Astrocyte (in vitro differentiated cells and primary cell): ENCODE data around the gene FGF22. TPM values are rescaled to one million over a fixed set of nuclear protein-coding genes. Genes with fewer than 3 reads are reported as not detected.

Source experiments
- DNase-seq: peaks from one replicate; pipeline ENCODE4 v3.0.0-alpha.2; 2010; ENCODE audit warnings: low read depth
- FAIRE-seq: peaks from 2 replicates; lab custom pipeline; 2011; peaks lifted over from hg19 to GRCh38; lab: Jason Lieb, UNC
- H2AFZ ChIP-seq: 2 replicates; pipeline ENCODE4 v1.6.0; 2012; ENCODE audit warnings: low read depth, low read length, inconsistent platforms
- H3K27ac ChIP-seq: 2 replicates; pipeline ENCODE4 v1.5.1; 2011; ENCODE audit warnings: low read depth, low read length, inconsistent platforms
- H3K27me3 ChIP-seq: 2 replicates; pipeline ENCODE4 v1.6.0; 2011; ENCODE audit warnings: low read length, inconsistent platforms; ENCODE audit not compliant: insufficient read depth
- H3K36me3 ChIP-seq: 2 replicates; pipeline ENCODE4 v1.5.1; 2011; ENCODE audit warnings: low read length, inconsistent platforms; ENCODE audit not compliant: insufficient read depth
- H3K4me1 ChIP-seq: 2 replicates; pipeline ENCODE4 v1.5.1; 2011; ENCODE audit warnings: low read length, inconsistent platforms; ENCODE audit not compliant: insufficient read depth
- H3K4me2 ChIP-seq: 2 replicates; pipeline ENCODE4 v1.6.0; 2012; ENCODE audit warnings: low read length, inconsistent platforms
- H3K4me3 ChIP-seq: 2 replicates; pipeline ENCODE4 v1.5.1; 2011; ENCODE audit warnings: low read depth, mild to moderate bottlenecking, low read length, inconsistent platforms; ENCODE audit not compliant: insufficient read depth
- H3K79me2 ChIP-seq: 2 replicates; pipeline ENCODE4 v1.6.0; 2012; ENCODE audit warnings: mild to moderate bottlenecking, low read length, inconsistent platforms; ENCODE audit not compliant: insufficient read depth
- H3K9ac ChIP-seq: 2 replicates; pipeline ENCODE4 v1.6.0; 2012; ENCODE audit warnings: mild to moderate bottlenecking, low read length, inconsistent platforms
- H3K9me3 ChIP-seq: 2 replicates; pipeline ENCODE4 v1.5.1; 2012; ENCODE audit warnings: low read depth, mild to moderate bottlenecking, low read length, inconsistent platforms; ENCODE audit not compliant: insufficient read depth
- H4K20me1 ChIP-seq: 2 replicates; pipeline ENCODE4 v1.6.0; 2012; ENCODE audit warnings: low read length, inconsistent platforms; ENCODE audit not compliant: insufficient read depth
- H3K27ac Mint-ChIP-seq: one replicate; pipeline ENCODE4 v1.8.0; 2021; ENCODE audit warnings: mild to moderate bottlenecking, mixed read lengths; ENCODE audit not compliant: unreplicated experiment
- H3K27me3 Mint-ChIP-seq: one replicate; pipeline ENCODE4 v1.8.0; 2021; ENCODE audit warnings: low read depth, mixed read lengths; ENCODE audit not compliant: unreplicated experiment
- H3K36me3 Mint-ChIP-seq: one replicate; pipeline ENCODE4 v1.8.0; 2021; ENCODE audit warnings: low read depth, mixed read lengths; ENCODE audit not compliant: unreplicated experiment
- H3K4me1 Mint-ChIP-seq: one replicate; pipeline ENCODE4 v1.8.0; 2021; ENCODE audit warnings: low read depth, mixed read lengths; ENCODE audit not compliant: unreplicated experiment
- H3K4me3 Mint-ChIP-seq: one replicate; pipeline ENCODE4 v1.8.0; 2021; ENCODE audit warnings: mild to moderate bottlenecking, moderate library complexity, mixed read lengths; ENCODE audit not compliant: unreplicated experiment
- H3K9me3 Mint-ChIP-seq: one replicate; pipeline ENCODE4 v1.8.0; 2021; ENCODE audit warnings: mild to moderate bottlenecking, mixed read lengths; ENCODE audit not compliant: unreplicated experiment
- CTCF ChIP-seq: IDR thresholded peaks from 2 replicates; pipeline ENCODE4 v1.5.1; 2011; ENCODE audit warnings: low read depth, mild to moderate bottlenecking, inconsistent platforms, low read length, moderate library complexity; ENCODE audit not compliant: insufficient read depth
- EZH2 ChIP-seq: IDR thresholded peaks from 2 replicates; pipeline ENCODE4 v1.6.1; 2012; ENCODE audit warnings: mild to moderate bottlenecking, low read length, inconsistent platforms; ENCODE audit not compliant: insufficient read depth
- total RNA-seq: library from RNA; stranded (reverse); gene quantifications from 2 replicates; pipeline ENCODE4 v1.2.1, GENCODE V29; 2021

FGF22 gene
- total RNA-seq, 1 donor from 2014 or later: 0.25 TPM

- no peaks in the 10 kb centered on the region for H3K79me2 ChIP-seq
- TF ChIP-seq CTCF (no peak), EZH2 (no peak)
- Mint-ChIP-seq H3K27ac (no peak overlapping the region), H3K27me3 (no peaks in the 10 kb centered on the region), H3K9me3 (peaks cover 2% of the 10 kb centered on the region), H3K4me3 (no peak overlapping the region), H3K36me3 (peaks cover 13% of the 10 kb centered on the region), H3K4me1 (peaks cover 3% of the 10 kb centered on the region)
- no peak overlapping the region for H3K27ac ChIP-seq
- DNase-seq: no peak
- H3K36me3 ChIP-seq: no peaks in the 10 kb centered on the region
- H3K4me1 ChIP-seq: peaks cover 9% of the 10 kb centered on the region
- H2AFZ ChIP-seq: no peak overlapping the region
- no peaks in the 10 kb centered on the region for H3K9me3 ChIP-seq
- no peak for FAIRE-seq
- H3K9ac ChIP-seq: no peak overlapping the region
- H3K27me3 ChIP-seq: no peaks in the 10 kb centered on the region
- no peak overlapping the region for H3K4me3 ChIP-seq
- H3K4me2 ChIP-seq: no peak overlapping the region
- H4K20me1 ChIP-seq: peaks cover 5% of the 10 kb centered on the region
Measured at GRCh38 chr19:618674-619285, 20.9 kb upstream of the FGF22 start.

GRCh38 chr19:619286-620002 lies 20.2 kb upstream of the FGF22 start:
- H3K4me3 ChIP-seq: no peak overlapping the region
- no peaks in the 10 kb centered on the region for H3K27me3 ChIP-seq
- no peaks in the 10 kb centered on the region for H3K79me2 ChIP-seq
- no peak overlapping the region for H3K9ac ChIP-seq
- no peaks in the 10 kb centered on the region for H3K36me3 ChIP-seq
- DNase-seq: no peak
- Mint-ChIP-seq H3K4me1 (peaks cover 8% of the 10 kb centered on the region), H3K4me3 (no peak overlapping the region), H3K27ac (no peak overlapping the region), H3K27me3 (no peaks in the 10 kb centered on the region), H3K36me3 (peaks cover 9% of the 10 kb centered on the region), H3K9me3 (peaks cover under 1% of the 10 kb centered on the region)
- no peaks in the 10 kb centered on the region for H3K9me3 ChIP-seq
- H2AFZ ChIP-seq: no peak overlapping the region
- TF ChIP-seq EZH2: no peak
- TF ChIP-seq CTCF: no peak
- no peak overlapping the region for H3K27ac ChIP-seq
- H3K4me2 ChIP-seq: no peak overlapping the region
- FAIRE-seq: no peak
- peaks cover 14% of the 10 kb centered on the region for H3K4me1 ChIP-seq
- peaks cover 5% of the 10 kb centered on the region for H4K20me1 ChIP-seq
